Endothelial cell of umbilical vein (primary cell): ENCODE data around the gene DNAH1. TPM values are rescaled to one million over a fixed set of nuclear protein-coding genes. Genes with fewer than 3 reads are reported as not detected.

Experiments used
- BruUV-seq: library from RNA; stranded (reverse); fragments of 400-500 nt; replicated peaks from 2 replicates; lab custom pipeline; 2021; lab: Mats Ljungman, UMichigan
- CTCF ChIA-PET: fragments of 300-600, 350-600 bp; sonication (Branson Sonifier 250); formaldehyde crosslinking; loops from one replicate; lab custom pipeline; 2021; ENCODE audit warnings: antibody characterized with exemption, inconsistent platforms; lab: Charles Lee
- POLR2A ChIA-PET: fragments of 300-600, 350-600 bp; sonication (Branson Sonifier 250); formaldehyde crosslinking; loops from one replicate; lab custom pipeline; 2021; ENCODE audit warnings: antibody characterized with exemption, inconsistent platforms; lab: Charles Lee
- DNase-seq: peaks from one replicate; pipeline ENCODE4 v3.0.0-alpha.2; 2011; ENCODE audit warnings: low read depth, low spot score
- FAIRE-seq: peaks from 2 replicates; lab custom pipeline; 2011; peaks lifted over from hg19 to GRCh38; lab: Jason Lieb, UNC
- H2AFZ ChIP-seq: 2 replicates; pipeline ENCODE4 v1.6.0; 2012; ENCODE audit warnings: low read depth, low read length, control low read depth, inconsistent platforms
- H3K27ac ChIP-seq: 2 replicates; pipeline ENCODE4 v1.5.1; 2011; ENCODE audit warnings: low read depth, mild to moderate bottlenecking, control low read depth, low read length, moderate library complexity; ENCODE audit not compliant: insufficient read depth
- H3K27me3 ChIP-seq, 2 experiments: 2 replicates each; pipeline versions ENCODE4 v1.6.0 to v1.6.1; 2011; ENCODE audit warnings: low read length in 2 of 2, mixed read lengths in 1 of 2; ENCODE audit not compliant: control insufficient read depth in 2 of 2, insufficient read depth in 2 of 2
- H3K36me3 ChIP-seq, 2 experiments: 2 replicates in 1 of 2; 3 replicates in 1 of 2; pipeline ENCODE4 v1.5.1; 2011; ENCODE audit warnings: low read length in 2 of 2, mild to moderate bottlenecking in 1 of 2, moderate library complexity in 1 of 2; ENCODE audit not compliant: control insufficient read depth in 2 of 2, insufficient read depth in 2 of 2; ENCODE audit errors: extremely low read depth in 1 of 2
- H3K4me1 ChIP-seq: 3 replicates; pipeline ENCODE4 v1.5.1; 2011; ENCODE audit warnings: mild to moderate bottlenecking, low read length; ENCODE audit not compliant: control insufficient read depth, insufficient read depth; ENCODE audit errors: extremely low read depth
- H3K4me2 ChIP-seq: 2 replicates; pipeline ENCODE4 v1.6.1; 2011; ENCODE audit warnings: low read length, control low read depth, mixed read lengths; ENCODE audit not compliant: insufficient read depth
- H3K4me3 ChIP-seq, 3 experiments: fragments of 200-600 bp in 1 of 3; sonication (generic), shearing (Covaris generic) in 1 of 3; replicated peaks in 1 of 3; 2 replicates each; pipeline ENCODE4 v1.5.1; 2011 to 2016; ENCODE audit warnings: control low read depth in 3 of 3, low read length in 3 of 3, mild to moderate bottlenecking in 2 of 3, inconsistent platforms in 1 of 3, low read depth in 1 of 3, moderate library complexity in 1 of 3; ENCODE audit not compliant: insufficient read depth in 1 of 3
- H3K79me2 ChIP-seq: 2 replicates; pipeline ENCODE4 v1.6.0; 2012; ENCODE audit warnings: low read length, inconsistent platforms; ENCODE audit not compliant: control insufficient read depth, insufficient read depth
- H3K9ac ChIP-seq: replicated peaks from 2 replicates; pipeline ENCODE3; 2011; ENCODE audit warnings: low read length, control low read depth; ENCODE audit not compliant: insufficient read depth; ENCODE audit errors: extremely low read depth
- H3K9me1 ChIP-seq: replicated peaks from 3 replicates; pipeline ENCODE4 v1.6.0; 2011; ENCODE audit warnings: mild to moderate bottlenecking, low read length; ENCODE audit not compliant: control insufficient read depth, insufficient read depth; ENCODE audit errors: extremely low read depth
- H3K9me3 ChIP-seq: replicated peaks from 2 replicates; pipeline ENCODE4 v1.5.1; 2012; ENCODE audit warnings: low read length, inconsistent platforms; ENCODE audit not compliant: control insufficient read depth, insufficient read depth
- H4K20me1 ChIP-seq: replicated peaks from 2 replicates; pipeline ENCODE3; 2011; ENCODE audit warnings: mild to moderate bottlenecking, low read length; ENCODE audit not compliant: control insufficient read depth, insufficient read depth; ENCODE audit errors: extremely low read depth
- CTCF ChIP-seq, 2 donors: IDR thresholded peaks; 1 replicate in 1 of 2; 2 replicates in 1 of 2; pipeline ENCODE4 v1.5.1; 2011; ENCODE audit warnings: low read length in 2 of 2, mild to moderate bottlenecking in 2 of 2, moderate library complexity in 2 of 2, control low read depth in 1 of 2, inconsistent platforms in 1 of 2, low read depth in 1 of 2; ENCODE audit not compliant: insufficient read depth in 1 of 2; ENCODE audit errors: extremely low read depth in 1 of 2
- EZH2 ChIP-seq: IDR thresholded peaks from 2 replicates; pipeline ENCODE4 v1.6.1; 2012; ENCODE audit warnings: borderline replicate concordance, low read depth, mild to moderate bottlenecking, moderate library complexity, low read length, inconsistent platforms; ENCODE audit not compliant: severe bottlenecking
- GATA2 ChIP-seq: IDR thresholded peaks from 2 replicates; pipeline ENCODE4 v1.7.0; 2011; ENCODE audit warnings: low read depth, mild to moderate bottlenecking, moderate library complexity, mixed read lengths, low read length; ENCODE audit not compliant: insufficient read length, insufficient read depth
- MYC ChIP-seq: IDR thresholded peaks from one replicate; pipeline ENCODE4 v1.6.1; 2011; ENCODE audit warnings: mild to moderate bottlenecking, low read depth, low read length
- POLR2A ChIP-seq: IDR thresholded peaks from 2 replicates; pipeline ENCODE4 v1.6.1; 2012; ENCODE audit warnings: low read depth, mild to moderate bottlenecking, control low read depth, low read length
- POLR2AphosphoS5 ChIP-seq: IDR thresholded peaks from 2 replicates; pipeline ENCODE4 v1.6.1; 2012; ENCODE audit warnings: low read depth, mild to moderate bottlenecking, control low read depth, low read length, moderate library complexity; ENCODE audit not compliant: insufficient read depth
- dilution Hi-C: fragments of 300-500 bp; cut with MboI; formaldehyde crosslinking; loops from one replicate; pipeline ENCODE4 v1.15.0; 2019; ENCODE audit warnings: low sequenced_read_pairs; ENCODE audit not compliant: extremely low pct_ligation_motif_present
- intact Hi-C: fragments of 100-400 bp; cut with micrococcal nuclease; formaldehyde crosslinking; loops from one replicate; pipeline ENCODE4 v1.10.0; 2022
- polyA plus RNA-seq, 4 experiments: library from polyadenylated mRNA; depleted of rRNA in 3 of 4; stranded (reverse) in 3 of 4; unstranded in 1 of 4; fragments of >200 nt; gene quantifications; 2 replicates each; pipeline versions ENCODE4 v1.2.1 to v1.2.3, GENCODE V29; 2011 to 2012; ENCODE audit warnings: missing spikeins in 1 of 4
- total RNA-seq: library from RNA; stranded (reverse); gene quantifications from 2 replicates; pipeline ENCODE4 v1.2.3, GENCODE V29; 2021

Gene DNAH1
- total and polyA plus RNA-seq, 2 donors (not counting 3 experiments of a cell fraction or from before 2014, with no cell fraction given) = 5.8 to 6.0 TPM

- H3K79me2 ChIP-seq = no peaks in the 10 kb centered on the region
- H3K36me3 ChIP-seq = no peaks in the 10 kb centered on the region
- no peaks in the 10 kb centered on the region for H3K27me3 ChIP-seq
- no peak for DNase-seq
- no peak overlapping the region for H3K4me2 ChIP-seq
- no peaks in the 10 kb centered on the region for H3K4me1 ChIP-seq
- no peak for FAIRE-seq
- dilution Hi-C loops = no loop called here
- BruUV-seq = no TSS peak
- ChIA-PET CTCF (interaction anchor here (1.8 to 10.2 kb wide), 2 partner anchors 10 to 25 kb away, joined by 9 to 243 read pairs; partner anchors contain the start of gene SEMA3G), POLR2A (no interaction called here)
- TF ChIP-seq GATA2 = no peak
- no peak for TF ChIP-seq CTCF (IDR thresholded peaks at IDR 0.05; ENCODE audit: extremely low read depth in 1 of 2, insufficient read depth in 1 of 2, low read depth in 1 of 2, low read length in 2 of 2)
- no peak for TF ChIP-seq MYC
- no peak for TF ChIP-seq POLR2A
- TF ChIP-seq POLR2AphosphoS5 = no peak
- intact Hi-C loops = no loop called here
- no peaks in the 10 kb centered on the region for H3K9me3 ChIP-seq
- no peak overlapping the region for H2AFZ ChIP-seq
- no peak overlapping the region for H3K27ac ChIP-seq
- H3K9ac ChIP-seq = no peak overlapping the region
- H3K9me1 ChIP-seq = no peaks in the 10 kb centered on the region
- no peaks in the 10 kb centered on the region for H4K20me1 ChIP-seq
- H3K4me3 ChIP-seq = no peak overlapping the region
These were observed 106.5 kb downstream of the DNAH1 start for GRCh38 chr3:52422669-52423068.

- Histone ChIP-seq H3K27ac (no peak overlapping the region), H3K4me3 (no peak overlapping the region), H3K36me3 (no peaks in the 10 kb centered on the region), H3K9ac (no peak overlapping the region), H3K79me2 (no peaks in the 10 kb centered on the region), H3K9me1 (no peaks in the 10 kb centered on the region), H3K4me2 (no peak overlapping the region), H4K20me1 (no peaks in the 10 kb centered on the region), H2AFZ (no peak overlapping the region), H3K4me1 (no peaks in the 10 kb centered on the region), H3K9me3 (no peaks in the 10 kb centered on the region), H3K27me3 (no peaks in the 10 kb centered on the region)
- CTCF ChIA-PET = interaction anchor here (1.8 to 10.2 kb wide), 2 partner anchors 11 to 25 kb away, joined by 9 to 243 read pairs; partner anchors contain the start of gene SEMA3G
- no TSS peak for BruUV-seq
- intact Hi-C loops = no loop called here
- TF ChIP-seq EZH2 = no peak
- POLR2A ChIA-PET = no interaction called here
- DNase-seq (no peak), FAIRE-seq (no peak)
- dilution Hi-C loops = no loop called here
These were observed 107.1 kb downstream of the DNAH1 start for GRCh38 chr3:52423173-52423572.
